ENCODE data around the gene AGAP2. TPM values are rescaled to one million over a fixed set of nuclear protein-coding genes. Genes with fewer than 3 reads are reported as not detected.

AGAP2 gene
- total and polyA plus RNA-seq, 9 of the 15 experiments (the other 6 are each of a cell fraction or from before 2014, with no cell fraction given) = 0.04 to 0.77 (median 0.28) TPM; not detected in 1

DNA sequence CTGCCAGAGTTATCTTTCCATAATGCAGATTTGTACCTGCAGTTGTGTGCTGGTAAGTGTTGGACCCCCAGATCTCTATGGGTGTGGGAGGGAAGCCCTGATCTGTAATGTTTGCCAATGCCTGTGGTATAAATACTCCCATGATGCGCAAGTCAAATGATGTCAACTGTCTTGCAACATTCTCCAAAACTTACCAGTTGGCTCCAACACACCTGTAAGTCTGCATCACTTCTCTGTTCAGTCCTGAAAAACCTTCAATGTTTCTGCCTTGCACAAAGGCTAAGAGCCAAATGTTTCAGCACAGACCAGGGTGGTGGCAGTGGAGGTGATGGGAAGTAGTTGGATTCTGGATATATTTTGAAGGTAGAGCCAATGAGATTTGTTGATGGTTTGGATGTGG, 41.5 kb downstream of the AGAP2 start (continued):
- TF ChIP-seq HSF4 (CRISPR knock-in tag; IDR thresholded peaks at IDR 0.05; ENCODE audit: borderline replicate concordance) = no peak
- no peak for TF ChIP-seq POLR3A (IDR thresholded peaks at IDR 0.05; ENCODE audit: borderline replicate concordance, extremely low read depth, insufficient read depth, insufficient read length)
- no peak for TF ChIP-seq ARNT (IDR thresholded peaks at IDR 0.05)
- TF ChIP-seq ELK3 (CRISPR knock-in tag; IDR thresholded peaks at IDR 0.05) = no peak
- no peak for TF ChIP-seq DNMT1 (IDR thresholded peaks at IDR 0.05)
- TF ChIP-seq ZNF347 (CRISPR knock-in tag; IDR thresholded peaks at IDR 0.05; ENCODE audit: low read depth) = no peak
- TF ChIP-seq NR2F6 (CRISPR knock-in tag; IDR thresholded peaks at IDR 0.05) = no peak

DNA sequence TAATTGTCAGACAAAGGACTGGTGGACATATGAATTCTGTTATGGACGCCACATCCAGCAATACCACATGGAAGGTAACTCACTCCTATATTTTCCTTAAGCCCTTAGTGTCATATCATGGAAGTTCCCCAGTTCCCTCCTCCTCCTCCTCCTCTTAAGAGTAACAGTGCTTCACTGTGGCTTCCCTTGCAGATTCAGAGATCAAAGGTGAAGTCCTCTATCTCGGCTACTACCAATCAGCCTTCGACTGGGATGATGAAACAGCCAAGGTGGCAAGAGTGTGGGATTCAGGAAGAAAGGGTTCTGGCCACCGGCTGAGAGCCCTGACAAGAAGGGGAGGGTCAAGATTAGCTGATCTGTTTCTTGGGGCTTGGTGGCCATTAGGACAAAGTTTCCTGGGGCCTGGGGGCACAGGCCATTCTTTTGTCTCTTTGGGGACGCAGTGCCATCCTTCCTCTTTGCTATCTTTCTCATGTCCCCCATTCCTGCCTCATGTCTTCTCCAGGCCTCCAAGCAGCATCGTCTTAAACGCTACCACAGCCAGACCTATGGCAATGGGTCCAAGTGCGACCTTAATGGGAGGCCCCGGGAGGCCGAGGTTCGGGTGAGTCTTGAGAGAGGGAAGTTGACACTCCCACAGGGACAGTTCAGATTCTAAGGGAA, 42.6 kb downstream of the AGAP2 start:
- in situ Hi-C loops (cut with MboI) = no loop called here
- Histone ChIP-seq H3K27ac (ENCODE audit: extremely low read depth, low read depth, low read length) (no peak overlapping the region), H4K20me1 (replicated peaks; ENCODE audit: control insufficient read depth, insufficient read depth, low read length) (no peaks in the 10 kb centered on the region), H3K36me3 (ENCODE audit: control insufficient read depth, insufficient read depth, low read length) (peaks cover 25% of the 10 kb centered on the region), H3K9me1 (ENCODE audit: control insufficient read depth, insufficient read depth, low read length) (no peaks in the 10 kb centered on the region), H3K4me1 (replicated peaks in 1 of 2; ENCODE audit: control insufficient read depth in 2 of 2, insufficient read depth in 2 of 2, low read length in 2 of 2) (peaks cover 4 to 10% of the 10 kb centered on the region in 2 experiments; a peak in 3 of 5 replicates), H3K27me3 (ENCODE audit: control insufficient read depth in 2 of 2, insufficient read depth in 2 of 2, low read length in 2 of 2) (no peaks in the 10 kb centered on the region), H3K4me2 (ENCODE audit: insufficient read depth, low read length) (no peak overlapping the region), H3K9ac (ENCODE audit: insufficient read depth in 1 of 2, low read depth in 2 of 2, low read length in 2 of 2) (no peak overlapping the region), H2AFZ (ENCODE audit: low read depth, low read length) (no peak overlapping the region), H3K4me3 (no peak overlapping the region), H3K79me2 (ENCODE audit: control insufficient read depth, insufficient read depth, low read length) (peaks cover 12% of the 10 kb centered on the region), H3K9me3 (replicated peaks; ENCODE audit: control insufficient read depth, insufficient read depth, low read depth, low read length) (no peaks in the 10 kb centered on the region)
- intact Hi-C loops (cut with micrococcal nuclease) = no loop called here
- no peak for ATAC-seq
- WGBS (ENCODE audit: insufficient coverage, low coverage, missing lambda C conversion rate) = 84% methylated on average over 11 of the region's 11 CpGs
- FAIRE-seq = no peak
- DNase-seq (ENCODE audit: extremely low read depth in 1 of 4, low spot score in 3 of 4) = no peak
- POLR2A ChIA-PET = no interaction called here
- BruUV-seq (replicated peaks) = no TSS peak
- CTCF ChIA-PET (ENCODE audit: low intra/inter-chr PET ratio) = no interaction called here
- TF ChIP-seq KLF1 (tag; IDR thresholded peaks at IDR 0.05) = no peak
- TF ChIP-seq CTCFL (IDR thresholded peaks at IDR 0.05; ENCODE audit: borderline replicate concordance, insufficient read depth, low read depth, low read length, poor library complexity, severe bottlenecking) = no peak
- TF ChIP-seq, protein P1, sequence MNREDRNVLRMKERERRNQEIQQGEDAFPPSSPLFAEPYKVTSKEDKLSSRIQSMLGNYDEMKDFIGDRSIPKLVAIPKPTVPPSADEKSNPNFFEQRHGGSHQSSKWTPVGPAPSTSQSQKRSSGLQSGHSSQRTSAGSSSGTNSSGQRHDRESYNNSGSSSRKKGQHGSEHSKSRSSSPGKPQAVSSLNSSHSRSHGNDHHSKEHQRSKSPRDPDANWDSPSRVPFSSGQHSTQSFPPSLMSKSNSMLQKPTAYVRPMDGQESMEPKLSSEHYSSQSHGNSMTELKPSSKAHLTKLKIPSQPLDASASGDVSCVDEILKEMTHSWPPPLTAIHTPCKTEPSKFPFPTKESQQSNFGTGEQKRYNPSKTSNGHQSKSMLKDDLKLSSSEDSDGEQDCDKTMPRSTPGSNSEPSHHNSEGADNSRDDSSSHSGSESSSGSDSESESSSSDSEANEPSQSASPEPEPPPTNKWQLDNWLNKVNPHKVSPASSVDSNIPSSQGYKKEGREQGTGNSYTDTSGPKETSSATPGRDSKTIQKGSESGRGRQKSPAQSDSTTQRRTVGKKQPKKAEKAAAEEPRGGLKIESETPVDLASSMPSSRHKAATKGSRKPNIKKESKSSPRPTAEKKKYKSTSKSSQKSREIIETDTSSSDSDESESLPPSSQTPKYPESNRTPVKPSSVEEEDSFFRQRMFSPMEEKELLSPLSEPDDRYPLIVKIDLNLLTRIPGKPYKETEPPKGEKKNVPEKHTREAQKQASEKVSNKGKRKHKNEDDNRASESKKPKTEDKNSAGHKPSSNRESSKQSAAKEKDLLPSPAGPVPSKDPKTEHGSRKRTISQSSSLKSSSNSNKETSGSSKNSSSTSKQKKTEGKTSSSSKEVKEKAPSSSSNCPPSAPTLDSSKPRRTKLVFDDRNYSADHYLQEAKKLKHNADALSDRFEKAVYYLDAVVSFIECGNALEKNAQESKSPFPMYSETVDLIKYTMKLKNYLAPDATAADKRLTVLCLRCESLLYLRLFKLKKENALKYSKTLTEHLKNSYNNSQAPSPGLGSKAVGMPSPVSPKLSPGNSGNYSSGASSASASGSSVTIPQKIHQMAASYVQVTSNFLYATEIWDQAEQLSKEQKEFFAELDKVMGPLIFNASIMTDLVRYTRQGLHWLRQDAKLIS (CRISPR knock-in tag; IDR thresholded peaks at IDR 0.05) = no peak
- TF ChIP-seq KAT2B (IDR thresholded peaks at IDR 0.05; ENCODE audit: low read depth, low read length) = no peak
- no peak for TF ChIP-seq EWSR1 (IDR thresholded peaks at IDR 0.05; ENCODE audit: borderline replicate concordance, low read depth, partially characterized antibody)
- TF ChIP-seq ZBTB7A (IDR thresholded peaks at IDR 0.05; ENCODE audit: borderline replicate concordance, control insufficient read depth, low read depth, low read length) = no peak
